Panc1 (cell line): ENCODE results near the gene GRAMD1C. TPM values are rescaled to one million over a fixed set of nuclear protein-coding genes. Genes with fewer than 3 reads are reported as not detected.

Source experiments
- ATAC-seq: fragments of 200-7000 bp; cut with Tn5 transposase; 2 replicates; pipeline ENCODE4 v1.9.1; 2020; ENCODE audit warnings: mild to moderate bottlenecking, moderate library complexity
- BruUV-seq: library from RNA; stranded (reverse); fragments of 400-500 nt; replicated peaks from 2 replicates; lab custom pipeline; 2021; lab: Mats Ljungman, UMichigan
- CTCF ChIA-PET: fragments of 300-600 bp; sonication (Branson Sonifier 250); formaldehyde crosslinking; loops from one replicate; lab custom pipeline; 2022; ENCODE audit warnings: antibody characterized with exemption; lab: Charles Lee
- POLR2A ChIA-PET: fragments of 300-600 bp; sonication (Branson Sonifier 250); formaldehyde crosslinking; loops from one replicate; lab custom pipeline; 2022; ENCODE audit warnings: antibody characterized with exemption; lab: Charles Lee
- DNase-seq: peaks from one replicate; pipeline ENCODE4 v3.0.0-alpha.2; 2010; ENCODE audit warnings: low read depth, low spot score
- H3K27ac ChIP-seq: 2 replicates; pipeline ENCODE4 v1.5.1; 2011; ENCODE audit warnings: mild to moderate bottlenecking, low read length, inconsistent platforms
- H3K27me3 ChIP-seq: fragments of 200-500 bp; sonication (Bioruptor generic); 2 replicates; pipeline ENCODE4 v1.6.0; 2014; ENCODE audit warnings: low read length, inconsistent platforms; ENCODE audit not compliant: control insufficient read depth, insufficient read depth
- H3K36me3 ChIP-seq: fragments of 200-500 bp; sonication (Bioruptor generic); 2 replicates; pipeline ENCODE4 v1.5.1; 2014; ENCODE audit warnings: inconsistent platforms, mild to moderate bottlenecking, low read length, moderate library complexity; ENCODE audit not compliant: control insufficient read depth, insufficient read depth
- H3K4me1 ChIP-seq: 2 replicates; pipeline ENCODE4 v1.5.1; 2011; ENCODE audit warnings: inconsistent platforms, mild to moderate bottlenecking, low read length, moderate library complexity; ENCODE audit not compliant: control insufficient read depth, insufficient read depth
- H3K4me3 ChIP-seq, 2 experiments: 2 replicates each; pipeline ENCODE4 v1.5.1; 2011 to 2012; ENCODE audit warnings: low read depth in 2 of 2, low read length in 2 of 2, mild to moderate bottlenecking in 2 of 2, inconsistent platforms in 1 of 2, moderate library complexity in 1 of 2
- H3K9me3 ChIP-seq: fragments of 200-500 bp; sonication (Bioruptor generic); 2 replicates; pipeline ENCODE4 v1.5.1; 2014; ENCODE audit warnings: low read depth, mild to moderate bottlenecking, inconsistent platforms, low read length, moderate library complexity; ENCODE audit not compliant: control insufficient read depth, insufficient read depth
- POLR2AphosphoS5 ChIP-seq: IDR thresholded peaks from 2 replicates; pipeline ENCODE4 v1.6.1; 2012; ENCODE audit warnings: mild to moderate bottlenecking, low read depth, low read length, moderate library complexity
- SIN3A ChIP-seq: IDR thresholded peaks from 2 replicates; pipeline ENCODE4 v1.6.1; 2012; ENCODE audit warnings: low read depth, mild to moderate bottlenecking, low read length, moderate library complexity, borderline replicate concordance; ENCODE audit not compliant: insufficient read depth
- TCF7L2 ChIP-seq: IDR thresholded peaks from 2 replicates; pipeline ENCODE4 v1.6.1; 2011; ENCODE audit warnings: mild to moderate bottlenecking, low read depth, low read length, inconsistent platforms
- in situ Hi-C: cut with HindIII; loops from 2 replicates; pipeline ENCODE4 v1.10.0; 2016; ENCODE audit warnings: low sequenced_read_pairs, low pct_unique_long_range_greater_than_20kb
- intact Hi-C: fragments of 100-400 bp; cut with micrococcal nuclease; formaldehyde crosslinking; loops from one replicate; pipeline ENCODE4 v1.10.0; 2022; ENCODE audit not compliant: unreplicated experiment
- total RNA-seq: library from RNA; stranded (reverse); gene quantifications from one replicate; pipeline ENCODE4 v1.2.1, GENCODE V29; 2021; ENCODE audit not compliant: unreplicated experiment
- TF ChIP-seq, protein P1 (sequence below): fragments of 450-650 bp; IDR thresholded peaks from 2 replicates; pipeline ENCODE4 v1.5.1; 2017; ENCODE audit warnings: mild to moderate bottlenecking
- TF ChIP-seq, protein P2 (sequence below), 2 experiments: IDR thresholded peaks; 2 replicates each; pipeline ENCODE4 v1.6.1; 2011 to 2012; ENCODE audit warnings: low read depth in 2 of 2, control low read depth in 1 of 2, low read length in 1 of 2, mild to moderate bottlenecking in 1 of 2, moderate library complexity in 1 of 2; ENCODE audit not compliant: insufficient read depth in 1 of 2

GRAMD1C gene
- total RNA-seq, 1 experiment from 2014 or later, result 3.9 TPM

DNA sequence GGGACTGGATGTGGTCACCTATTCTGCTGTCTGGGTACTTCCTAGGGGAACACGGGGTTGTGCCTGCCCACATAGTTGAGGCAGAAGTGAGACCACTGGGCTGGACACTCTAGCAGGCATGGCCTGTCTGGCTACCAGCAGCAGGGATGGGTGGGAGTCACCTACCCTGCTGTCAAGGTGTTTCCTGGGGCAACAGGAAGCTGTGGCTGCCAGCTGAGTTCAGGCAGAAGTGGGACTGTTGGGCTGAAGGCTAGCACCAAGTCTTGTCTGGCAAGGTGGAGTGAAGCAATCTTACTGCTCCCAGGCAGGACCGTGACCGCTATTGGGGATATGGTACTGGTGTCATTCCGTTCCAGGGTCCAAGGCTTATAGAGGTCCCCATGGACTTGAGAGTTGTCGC lies 89.0 kb downstream of the GRAMD1C start:
- no peaks in the 10 kb centered on the region for H3K36me3 ChIP-seq
- H3K27me3 ChIP-seq, result peaks cover 2% of the 10 kb centered on the region; the same call in 1 of the 2 replicates
- H3K4me1 ChIP-seq, result no peaks in the 10 kb centered on the region
- intact Hi-C loops, result no loop called here
- no peak for ATAC-seq
- in situ Hi-C loops, result no loop called here
- H3K27ac ChIP-seq, result no peak overlapping the region
- ChIA-PET CTCF (no interaction called here), POLR2A (no interaction called here)
- no peaks in the 10 kb centered on the region for H3K9me3 ChIP-seq
- no TSS peak for BruUV-seq
- no peak overlapping the region for H3K4me3 ChIP-seq
- DNase-seq, result no peak
- TF ChIP-seq, protein P1, sequence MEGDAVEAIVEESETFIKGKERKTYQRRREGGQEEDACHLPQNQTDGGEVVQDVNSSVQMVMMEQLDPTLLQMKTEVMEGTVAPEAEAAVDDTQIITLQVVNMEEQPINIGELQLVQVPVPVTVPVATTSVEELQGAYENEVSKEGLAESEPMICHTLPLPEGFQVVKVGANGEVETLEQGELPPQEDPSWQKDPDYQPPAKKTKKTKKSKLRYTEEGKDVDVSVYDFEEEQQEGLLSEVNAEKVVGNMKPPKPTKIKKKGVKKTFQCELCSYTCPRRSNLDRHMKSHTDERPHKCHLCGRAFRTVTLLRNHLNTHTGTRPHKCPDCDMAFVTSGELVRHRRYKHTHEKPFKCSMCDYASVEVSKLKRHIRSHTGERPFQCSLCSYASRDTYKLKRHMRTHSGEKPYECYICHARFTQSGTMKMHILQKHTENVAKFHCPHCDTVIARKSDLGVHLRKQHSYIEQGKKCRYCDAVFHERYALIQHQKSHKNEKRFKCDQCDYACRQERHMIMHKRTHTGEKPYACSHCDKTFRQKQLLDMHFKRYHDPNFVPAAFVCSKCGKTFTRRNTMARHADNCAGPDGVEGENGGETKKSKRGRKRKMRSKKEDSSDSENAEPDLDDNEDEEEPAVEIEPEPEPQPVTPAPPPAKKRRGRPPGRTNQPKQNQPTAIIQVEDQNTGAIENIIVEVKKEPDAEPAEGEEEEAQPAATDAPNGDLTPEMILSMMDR, result no peak
- TF ChIP-seq POLR2AphosphoS5, result no peak
- TF ChIP-seq SIN3A, result no peak
- no peak for TF ChIP-seq TCF7L2
- TF ChIP-seq, protein P2, sequence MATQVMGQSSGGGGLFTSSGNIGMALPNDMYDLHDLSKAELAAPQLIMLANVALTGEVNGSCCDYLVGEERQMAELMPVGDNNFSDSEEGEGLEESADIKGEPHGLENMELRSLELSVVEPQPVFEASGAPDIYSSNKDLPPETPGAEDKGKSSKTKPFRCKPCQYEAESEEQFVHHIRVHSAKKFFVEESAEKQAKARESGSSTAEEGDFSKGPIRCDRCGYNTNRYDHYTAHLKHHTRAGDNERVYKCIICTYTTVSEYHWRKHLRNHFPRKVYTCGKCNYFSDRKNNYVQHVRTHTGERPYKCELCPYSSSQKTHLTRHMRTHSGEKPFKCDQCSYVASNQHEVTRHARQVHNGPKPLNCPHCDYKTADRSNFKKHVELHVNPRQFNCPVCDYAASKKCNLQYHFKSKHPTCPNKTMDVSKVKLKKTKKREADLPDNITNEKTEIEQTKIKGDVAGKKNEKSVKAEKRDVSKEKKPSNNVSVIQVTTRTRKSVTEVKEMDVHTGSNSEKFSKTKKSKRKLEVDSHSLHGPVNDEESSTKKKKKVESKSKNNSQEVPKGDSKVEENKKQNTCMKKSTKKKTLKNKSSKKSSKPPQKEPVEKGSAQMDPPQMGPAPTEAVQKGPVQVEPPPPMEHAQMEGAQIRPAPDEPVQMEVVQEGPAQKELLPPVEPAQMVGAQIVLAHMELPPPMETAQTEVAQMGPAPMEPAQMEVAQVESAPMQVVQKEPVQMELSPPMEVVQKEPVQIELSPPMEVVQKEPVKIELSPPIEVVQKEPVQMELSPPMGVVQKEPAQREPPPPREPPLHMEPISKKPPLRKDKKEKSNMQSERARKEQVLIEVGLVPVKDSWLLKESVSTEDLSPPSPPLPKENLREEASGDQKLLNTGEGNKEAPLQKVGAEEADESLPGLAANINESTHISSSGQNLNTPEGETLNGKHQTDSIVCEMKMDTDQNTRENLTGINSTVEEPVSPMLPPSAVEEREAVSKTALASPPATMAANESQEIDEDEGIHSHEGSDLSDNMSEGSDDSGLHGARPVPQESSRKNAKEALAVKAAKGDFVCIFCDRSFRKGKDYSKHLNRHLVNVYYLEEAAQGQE (IDR thresholded peaks at IDR 0.05; ENCODE audit: insufficient read depth in 1 of 2, low read depth in 2 of 2, low read length in 1 of 2), result no peak

DNA sequence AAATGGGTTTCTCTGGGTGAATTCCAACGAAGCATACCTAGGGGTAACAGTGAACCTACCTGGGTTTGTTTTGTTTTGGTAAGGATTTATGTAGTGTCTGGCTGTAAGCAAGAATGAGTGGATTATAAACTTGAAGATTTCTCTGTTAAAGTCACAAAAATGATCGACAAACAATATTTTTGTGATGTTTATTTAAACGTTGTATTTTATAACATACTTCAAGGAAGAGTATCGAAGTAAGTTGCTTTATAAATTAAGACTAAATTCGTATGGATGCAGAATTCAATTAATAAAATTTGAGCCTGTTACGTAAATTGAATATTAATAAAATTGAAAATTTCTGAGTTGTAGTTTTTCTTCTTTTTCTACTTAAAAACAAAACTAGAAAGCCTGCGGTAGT lies 108.2 kb downstream of the GRAMD1C start:
- ChIA-PET POLR2A (no interaction called here), CTCF (no interaction called here)
- TF ChIP-seq, protein P1, result no peak
- TF ChIP-seq, protein P2 (IDR thresholded peaks at IDR 0.05; ENCODE audit: insufficient read depth in 1 of 2, low read depth in 2 of 2, low read length in 1 of 2), result no peak
- TF ChIP-seq SIN3A (no peak), TCF7L2 (no peak), POLR2AphosphoS5 (no peak)
- DNase-seq (no peak), ATAC-seq (no peak)
- peaks cover 11% of the 10 kb centered on the region for H3K4me1 ChIP-seq
- H3K4me3 ChIP-seq, result peak overlapping the region; percentile 64 to 68
- H3K27me3 ChIP-seq, result no peaks in the 10 kb centered on the region
- in situ Hi-C loops (no loop called here), intact Hi-C loops (no loop called here)
- H3K9me3 ChIP-seq, result no peaks in the 10 kb centered on the region
- peak overlapping the region; percentile 68 for H3K27ac ChIP-seq
- no TSS peak for BruUV-seq
- H3K36me3 ChIP-seq, result no peaks in the 10 kb centered on the region
